Measurements from ENCODE around the gene RBPMS2. TPM values are rescaled to one million over a fixed set of nuclear protein-coding genes. Genes with fewer than 3 reads are reported as not detected.

RBPMS2 gene
- total RNA-seq, 1 donor, result 0.09 TPM

GRCh38 chr15:64809649-64810496 lies 34.5 kb upstream of the RBPMS2 start:
- TF ChIP-seq CTCF (IDR thresholded peaks at IDR 0.05; ENCODE audit: insufficient read depth, low read length), result peak; percentile 95
- DNase-seq (ENCODE audit: low read depth), result peak; percentile 74
- no peak overlapping the region for H3K4me3 ChIP-seq (ENCODE audit: low read depth, low read length)

- no peak for TF ChIP-seq CTCF (IDR thresholded peaks at IDR 0.05; ENCODE audit: insufficient read depth, low read length)
- H3K4me3 ChIP-seq (ENCODE audit: low read depth, low read length), result no peak overlapping the region
- DNase-seq (ENCODE audit: low read depth), result no peak
Measured at GRCh38 chr15:64808785-64809453, 33.5 kb upstream of the RBPMS2 start.

- TF ChIP-seq CTCF (IDR thresholded peaks at IDR 0.05; ENCODE audit: insufficient read depth, low read length), result no peak
- no peak for DNase-seq (ENCODE audit: low read depth)
- no peak overlapping the region for H3K4me3 ChIP-seq (ENCODE audit: low read depth, low read length)
Measured at GRCh38 chr15:64807751-64808222, 32.4 kb upstream of the RBPMS2 start.

GRCh38 chr15:64807051-64807749 lies 31.8 kb upstream of the RBPMS2 start:
- DNase-seq (ENCODE audit: low read depth), result no peak
- no peak overlapping the region for H3K4me3 ChIP-seq (ENCODE audit: low read depth, low read length)
- no peak for TF ChIP-seq CTCF (IDR thresholded peaks at IDR 0.05; ENCODE audit: insufficient read depth, low read length)

DNA sequence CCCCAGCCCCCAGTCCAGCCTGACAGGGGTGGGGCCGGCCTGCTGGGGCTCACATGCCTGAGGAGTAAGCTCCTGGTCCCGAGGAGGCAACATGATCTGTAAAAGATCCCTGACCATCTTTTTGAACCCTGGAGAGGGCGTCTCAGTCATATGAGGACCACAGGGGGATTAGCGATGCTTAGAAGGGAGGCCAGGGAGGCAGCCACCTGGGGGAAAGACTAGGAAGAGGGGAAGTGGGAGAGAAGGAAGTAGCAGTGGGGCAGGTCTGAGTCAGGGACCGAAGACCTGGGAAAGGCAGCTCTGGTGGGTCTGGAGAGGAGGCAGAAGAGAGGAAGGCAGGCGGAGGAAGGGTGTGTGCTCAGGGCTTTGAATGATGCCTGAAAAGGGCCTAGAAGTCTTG lies 31.1 kb upstream of the RBPMS2 start:
- H3K4me3 ChIP-seq (ENCODE audit: low read depth, low read length), result no peak overlapping the region
- no peak for TF ChIP-seq CTCF (IDR thresholded peaks at IDR 0.05; ENCODE audit: insufficient read depth, low read length)
- DNase-seq (ENCODE audit: low read depth), result no peak

DNA sequence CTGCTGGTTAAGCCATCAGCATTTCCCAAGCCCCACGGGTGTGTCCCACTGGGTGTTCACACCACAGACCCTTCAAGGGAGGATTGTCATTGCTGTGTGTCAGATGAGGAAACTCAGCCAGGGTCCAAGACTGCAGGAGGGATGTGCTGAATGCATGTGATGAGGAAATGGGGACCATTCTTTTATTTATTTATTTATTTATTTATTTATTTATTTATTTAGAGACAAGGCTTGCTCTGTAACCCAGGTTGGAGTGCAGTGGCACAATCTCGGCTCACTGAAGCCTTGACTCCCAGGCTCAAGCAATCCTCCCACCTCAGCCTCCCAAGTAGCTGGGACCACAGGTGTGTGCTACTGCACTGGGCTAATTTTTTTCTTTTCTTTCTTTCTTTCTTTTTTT lies 29.2 kb upstream of the RBPMS2 start:
- TF ChIP-seq CTCF (IDR thresholded peaks at IDR 0.05; ENCODE audit: insufficient read depth, low read length), result no peak
- H3K4me3 ChIP-seq (ENCODE audit: low read depth, low read length), result no peak overlapping the region
- no peak for DNase-seq (ENCODE audit: low read depth)

All from fibroblast of the aortic adventitia (primary cell).